Activated CD8-positive, alpha-beta memory T cell treated with anti-CD3 and anti-CD28 coated beads, Interleukin-2, amount 50 U/mL, for 1 hour (primary cell): ENCODE results near the gene SLC4A5.

Experiments
- DNase-seq: peaks from one replicate; pipeline ENCODE4 v3.0.0-alpha.2; 2020; ENCODE audit errors: extremely low read depth

SLC4A5 gene

DNA sequence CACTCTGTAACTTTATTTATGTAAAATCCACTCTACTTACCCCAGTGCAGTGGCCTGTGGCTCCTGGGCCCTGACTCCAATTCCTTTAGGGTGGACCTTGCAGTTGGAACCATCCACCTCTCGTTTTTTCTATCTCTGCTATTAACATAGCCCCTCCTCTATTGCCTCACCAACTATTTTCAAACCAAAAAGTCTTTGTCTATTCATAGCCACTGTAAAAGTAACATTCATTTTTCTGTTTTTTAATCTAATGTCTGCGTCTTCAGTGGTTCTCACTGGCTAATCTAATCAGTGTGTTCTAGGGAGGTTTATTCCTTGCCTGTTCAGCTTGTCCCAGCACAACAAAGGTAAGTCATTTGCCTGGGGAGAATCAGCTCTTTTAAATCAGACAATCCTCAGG lies at the start of gene SLC4A5:
SLC4A5 (minus strand) TSS at position 101 of the 400 bp plus-strand sequence. CDS start 28,393 bp downstream, outside the sequence.
- DNase-seq, result no peak

GRCh38 chr2:74392449-74392743 lies 49.2 kb upstream of the SLC4A5 start:
- DNase-seq, result no peak

DNA sequence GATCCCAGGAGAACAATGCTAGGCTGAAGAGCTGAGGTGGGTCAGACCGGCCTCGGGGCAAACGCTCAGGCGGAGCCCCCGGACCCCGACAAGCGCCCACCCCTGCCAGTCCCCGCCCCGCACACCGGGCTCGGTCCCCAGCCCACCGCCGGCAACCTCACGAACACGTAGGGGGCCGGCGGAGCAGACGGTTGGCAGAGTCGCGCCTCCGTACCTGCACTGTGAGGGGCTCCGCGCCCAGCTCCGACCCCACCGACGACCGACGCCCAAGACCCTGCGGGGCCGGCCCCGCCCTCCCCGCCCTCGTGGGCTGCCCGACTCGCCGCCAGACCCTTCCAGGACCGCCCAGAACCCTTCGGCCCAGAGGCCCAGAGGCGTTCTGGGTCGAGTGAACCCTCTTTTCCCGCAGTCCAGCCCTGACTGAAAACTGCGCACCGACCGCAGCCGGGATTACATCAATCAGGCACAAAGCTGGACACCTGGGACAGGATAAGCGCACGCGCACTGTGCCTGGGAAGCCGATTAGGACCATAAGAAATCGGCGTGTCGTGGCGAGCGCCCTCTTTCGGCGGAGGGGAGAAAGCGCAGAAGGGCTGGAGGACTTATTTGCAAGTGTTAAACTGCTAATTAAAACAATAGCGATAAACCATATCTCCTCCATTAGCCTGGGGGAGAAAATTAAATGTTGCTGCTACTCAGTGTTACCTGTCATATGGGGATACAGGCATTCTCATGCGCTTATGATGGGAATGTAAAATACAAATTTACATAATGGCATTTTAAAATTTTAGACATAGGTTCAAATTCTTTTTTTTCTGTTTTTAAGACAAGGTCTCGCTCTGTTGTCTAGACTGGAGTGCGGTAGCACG lies 48.6 kb upstream of the SLC4A5 start:
- peak; percentile 89 for DNase-seq

GRCh38 chr2:74391209-74391579 lies 48.0 kb upstream of the SLC4A5 start:
- DNase-seq, result no peak

- DNase-seq, result no peak
Measured at GRCh38 chr2:74390606-74391005, 47.4 kb upstream of the SLC4A5 start.

DNA sequence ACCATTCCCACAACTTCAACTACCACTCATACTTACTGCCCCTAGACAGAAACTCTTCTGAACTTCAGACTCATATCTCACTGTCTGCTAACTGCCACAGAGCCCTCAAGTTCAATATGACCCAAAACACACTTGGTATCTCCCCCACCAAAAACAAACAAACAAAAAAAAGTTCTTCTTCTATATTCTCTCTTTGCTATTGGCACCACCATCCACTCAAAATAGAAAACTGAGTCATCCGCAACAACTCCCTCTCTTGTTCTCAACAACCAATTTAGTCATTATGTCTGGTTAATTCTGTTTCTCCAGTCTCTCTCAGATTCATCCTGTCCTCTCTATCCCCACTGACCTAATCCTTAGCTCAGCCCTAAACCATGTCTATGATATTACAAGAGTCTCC lies 44.1 kb upstream of the SLC4A5 start:
- no peak for DNase-seq

GRCh38 chr2:74385396-74385795 lies 42.2 kb upstream of the SLC4A5 start:
- no peak for DNase-seq

DNA sequence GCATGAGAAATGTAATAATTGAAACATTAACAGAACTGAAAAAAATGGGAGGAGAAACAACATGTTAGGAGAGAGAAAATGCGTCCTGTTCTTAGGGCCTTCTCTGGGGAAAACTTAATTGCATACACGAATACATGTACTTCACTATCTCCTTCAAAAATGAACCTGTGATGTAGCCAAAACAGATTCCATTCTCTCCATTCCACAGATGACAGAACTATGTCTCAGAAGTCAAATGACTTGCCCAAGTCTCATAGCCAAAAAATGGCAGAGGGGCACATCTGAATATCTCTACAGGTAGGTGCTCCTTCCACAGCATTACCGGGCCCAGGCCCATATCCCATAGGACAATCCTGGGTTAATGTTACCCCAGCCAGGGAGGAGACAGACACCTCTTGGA lies 40.8 kb upstream of the SLC4A5 start:
- no peak for DNase-seq

- no peak for DNase-seq
Measured at GRCh38 chr2:74383254-74383653, 40.0 kb upstream of the SLC4A5 start.

DNA sequence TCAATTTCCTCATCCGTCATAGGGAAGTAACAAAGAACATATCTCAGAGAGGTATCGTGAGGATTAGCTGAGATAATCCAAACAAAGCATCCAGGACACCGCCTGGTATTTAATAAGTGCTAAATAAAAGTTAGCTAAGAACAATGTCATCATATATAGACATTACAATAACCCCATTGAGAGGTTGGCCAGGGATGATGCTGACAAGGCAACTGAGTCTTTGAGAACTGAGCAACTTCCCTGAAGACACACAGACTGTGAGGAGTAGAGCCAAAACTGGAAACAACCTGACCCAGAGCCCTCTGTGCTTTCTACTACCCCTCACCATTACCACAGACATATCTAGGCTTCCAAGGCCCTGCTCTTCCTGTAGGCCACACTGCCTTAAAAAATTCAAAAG lies 38.5 kb upstream of the SLC4A5 start:
- DNase-seq, result no peak

DNA sequence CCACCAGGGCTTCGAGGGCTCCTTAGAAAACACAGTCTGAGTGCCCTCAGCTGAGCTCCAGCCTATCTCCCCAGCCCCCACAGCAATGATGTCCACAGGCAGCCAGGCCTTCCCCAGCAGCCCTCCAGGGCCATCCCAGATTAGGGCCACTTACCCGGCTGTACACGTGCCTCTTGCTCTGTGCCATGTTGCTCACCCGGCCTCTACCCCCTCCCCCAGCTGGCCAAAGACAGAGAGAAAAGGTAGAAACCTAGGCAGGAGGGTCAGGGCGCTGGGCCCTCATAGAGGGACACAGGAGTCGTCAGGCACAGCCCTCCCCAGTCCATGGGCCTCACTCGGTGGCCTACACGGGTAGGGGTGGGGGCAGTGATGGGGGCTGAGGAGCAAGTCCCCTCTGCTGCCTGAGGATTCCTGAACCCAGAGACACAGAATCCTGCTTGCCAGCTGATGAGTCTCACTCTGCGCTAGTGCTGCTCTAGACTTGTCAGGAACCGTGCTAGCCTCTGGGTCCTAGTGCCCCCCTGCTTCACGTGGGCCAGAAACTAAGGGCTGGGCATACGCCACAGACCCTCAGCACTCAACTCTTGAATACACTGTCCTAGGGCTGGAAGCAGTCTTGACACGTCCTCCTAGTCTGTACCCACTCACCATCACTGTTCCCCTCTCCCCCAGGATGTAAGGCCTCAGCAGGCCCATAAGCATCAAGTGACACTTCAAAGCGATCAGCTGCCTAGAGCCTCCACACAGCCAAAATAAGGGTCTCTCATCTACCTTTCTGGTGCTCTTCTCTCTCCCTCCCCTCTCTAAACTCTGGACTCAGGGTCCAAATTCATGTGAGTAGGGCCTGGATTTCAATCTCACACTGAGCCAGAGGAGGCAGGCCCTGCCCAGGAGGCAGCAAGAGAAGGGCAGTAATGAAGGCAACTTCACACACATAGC lies 36.9 kb upstream of the SLC4A5 start, which contains the start of gene DCTN1:
DCTN1 (minus strand) TSS at position 461 of the 939 bp plus-strand sequence; CDS start at position 187, 274 bp downstream.
- no peak for DNase-seq

DNA sequence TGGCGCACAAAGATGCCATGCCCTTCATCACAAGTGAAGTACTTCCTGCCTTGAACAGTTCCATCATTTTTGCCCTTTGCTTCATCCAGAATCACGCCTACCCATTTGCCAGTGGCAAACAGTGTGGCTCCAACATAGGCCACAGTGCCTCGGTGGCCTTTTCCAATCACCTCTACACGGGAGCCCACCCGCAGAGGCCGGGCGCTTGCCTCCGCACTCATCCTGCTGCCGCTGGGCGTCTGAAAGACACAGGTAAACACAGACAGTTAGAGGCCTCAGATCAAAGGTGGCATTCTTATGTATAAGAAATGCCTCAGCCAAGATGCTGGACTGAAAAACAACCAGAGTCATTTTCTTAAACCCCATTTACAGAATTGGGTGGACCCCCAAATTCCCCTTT lies 34.8 kb upstream of the SLC4A5 start:
- no peak for DNase-seq

- DNase-seq, result no peak
Measured at GRCh38 chr2:74375838-74376237, 32.6 kb upstream of the SLC4A5 start.

DNA sequence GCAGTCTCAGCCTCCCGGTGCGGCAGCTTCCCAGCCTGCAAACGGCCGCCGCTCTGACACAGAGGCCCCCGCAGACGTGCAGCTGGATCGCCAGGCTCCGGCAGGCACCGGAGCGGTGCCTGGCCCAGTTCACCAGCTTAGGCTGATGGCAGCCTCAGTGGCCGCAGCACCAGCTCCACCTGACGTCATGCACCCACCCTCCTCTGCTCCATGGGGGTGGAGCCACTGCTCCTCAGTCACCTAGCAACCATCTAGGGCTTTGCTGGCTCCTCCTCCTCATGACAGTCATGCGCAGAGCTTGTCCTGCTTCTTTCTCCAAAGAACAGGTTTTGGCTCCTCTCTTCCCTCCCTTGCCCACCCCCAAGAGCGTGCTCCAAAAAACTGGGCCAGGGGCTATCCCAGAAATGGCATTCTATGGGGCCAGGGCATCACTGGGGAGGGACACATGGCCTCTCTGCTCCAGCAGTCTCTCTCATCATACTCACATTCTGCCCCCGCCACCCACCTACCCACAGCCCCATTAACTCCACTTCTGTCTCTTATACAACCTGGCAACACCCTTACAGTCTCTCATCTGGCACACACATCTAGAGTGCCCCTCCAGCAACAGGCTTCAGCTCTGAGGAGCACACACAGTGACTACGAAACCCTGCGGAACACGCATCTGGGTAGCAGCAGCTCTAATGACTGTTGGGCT lies 31.4 kb upstream of the SLC4A5 start:
- no peak for DNase-seq

- no peak for DNase-seq
Measured at GRCh38 chr2:74373985-74374384, 30.8 kb upstream of the SLC4A5 start.

GRCh38 chr2:74373221-74373676 lies 30.0 kb upstream of the SLC4A5 start:
- DNase-seq, result no peak

DNA sequence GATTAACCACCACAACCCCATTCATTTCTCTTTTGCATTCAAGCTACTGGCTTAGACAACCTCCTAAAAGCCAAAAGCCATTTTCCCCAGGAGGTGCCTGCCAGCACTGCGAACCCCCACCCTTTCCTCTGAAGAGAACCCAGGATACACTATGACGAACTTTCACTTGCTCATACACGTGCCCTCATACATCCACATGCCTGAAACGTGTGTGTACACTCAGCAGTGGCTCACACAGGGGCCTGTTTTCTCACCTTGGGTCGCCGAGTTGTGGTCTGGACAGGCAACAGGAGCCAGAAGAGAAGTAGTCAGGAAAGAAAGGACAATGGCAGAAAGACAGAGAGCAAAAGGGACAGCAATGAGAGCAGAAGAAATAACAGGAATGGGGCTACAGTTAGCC lies 29.5 kb upstream of the SLC4A5 start:
- no peak for DNase-seq

GRCh38 chr2:74371421-74371820 lies 28.2 kb upstream of the SLC4A5 start:
- no peak for DNase-seq

DNA sequence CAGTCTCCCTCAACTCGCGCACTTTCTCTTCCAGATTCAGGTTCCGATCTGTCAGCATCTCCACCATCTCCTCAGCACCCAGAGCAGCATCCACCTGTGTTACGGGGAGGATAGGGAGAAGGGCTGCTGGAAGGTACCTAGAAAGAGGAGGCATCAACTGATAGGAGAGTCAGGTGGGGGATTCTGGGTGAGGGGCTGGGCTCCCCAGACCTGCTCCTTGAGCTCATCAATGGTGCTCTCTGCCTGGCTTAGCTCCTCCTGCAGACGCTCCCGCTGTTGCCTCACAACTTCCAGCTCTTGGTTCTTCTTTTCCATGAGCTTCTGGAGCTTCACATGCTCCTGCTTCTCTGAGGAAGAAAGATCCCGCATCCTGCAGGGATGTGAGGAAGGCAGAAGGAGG lies 26.8 kb upstream of the SLC4A5 start:
- DNase-seq, result no peak

- DNase-seq, result no peak
Measured at GRCh38 chr2:74368499-74368898, 25.3 kb upstream of the SLC4A5 start.

- no peak for DNase-seq
Measured at GRCh38 chr2:74367789-74368188, 24.6 kb upstream of the SLC4A5 start.

DNA sequence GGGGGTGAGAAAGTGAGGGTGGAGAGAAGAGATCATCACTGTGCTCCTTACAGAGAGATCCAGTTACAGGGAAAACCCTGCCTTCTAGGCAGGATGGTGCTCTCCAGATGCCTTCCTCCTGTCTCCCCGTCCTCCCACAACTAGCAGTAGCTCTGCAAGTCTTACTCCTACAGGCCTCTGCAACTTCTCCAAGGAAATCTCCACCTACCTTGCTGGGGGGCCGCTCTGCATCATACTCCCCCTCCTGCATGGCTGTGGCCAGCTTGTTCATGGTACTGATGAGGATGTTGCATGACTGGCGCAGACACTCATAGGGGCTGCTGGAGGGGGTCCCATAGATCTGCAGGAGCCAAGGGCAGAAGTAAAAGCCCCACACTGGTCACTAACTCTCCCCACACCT lies 22.8 kb upstream of the SLC4A5 start:
- DNase-seq, result no peak
